CD8-positive, alpha-beta memory T cell (primary cell): ENCODE measurements around the gene NMRK1. TPM values are rescaled to one million over a fixed set of nuclear protein-coding genes. Genes with fewer than 3 reads are reported as not detected.

Experiments
- CTCF ChIA-PET: fragments of 350-600 bp; sonication (Branson Sonifier 250); formaldehyde crosslinking; loops from one replicate; lab custom pipeline; 2021; ENCODE audit warnings: antibody characterized with exemption; lab: Charles Lee
- POLR2A ChIA-PET: fragments of 350-600 bp; sonication (Branson Sonifier 250); formaldehyde crosslinking; loops from one replicate; lab custom pipeline; 2021; ENCODE audit warnings: antibody characterized with exemption; lab: Charles Lee
- DNase-seq, 5 donors: peaks; one replicate each; pipeline versions ENCODE4 v3.0.0 to v3.0.0-alpha.2; 2020 to 2022; ENCODE audit warnings: mixed read lengths in 1 of 5
- H3K27ac ChIP-seq: one replicate; pipeline ENCODE4 v1.7.0; 2013; ENCODE audit warnings: low read depth, mild to moderate bottlenecking, low read length, moderate library complexity
- H3K27me3 ChIP-seq: 2 replicates; pipeline ENCODE4 v1.7.0; 2013; ENCODE audit warnings: low read length, mild to moderate bottlenecking; ENCODE audit not compliant: insufficient read depth, poor library complexity, severe bottlenecking
- H3K36me3 ChIP-seq: 2 replicates; pipeline ENCODE4 v1.7.0; 2013; ENCODE audit warnings: mild to moderate bottlenecking, low read length, moderate library complexity; ENCODE audit not compliant: insufficient read depth
- H3K4me1 ChIP-seq: 2 replicates; pipeline ENCODE4 v1.7.0; 2013; ENCODE audit warnings: mild to moderate bottlenecking, low read length, moderate library complexity; ENCODE audit not compliant: insufficient read depth
- H3K4me3 ChIP-seq: 2 replicates; pipeline ENCODE4 v1.7.0; 2013; ENCODE audit warnings: mild to moderate bottlenecking, low read length
- H3K9me3 ChIP-seq: 2 replicates; pipeline ENCODE4 v1.7.0; 2013; ENCODE audit warnings: mild to moderate bottlenecking, low read length
- H3K27ac Mint-ChIP-seq, 8 donors: one replicate each; pipeline ENCODE4 v1.8.0; 2020 to 2021; ENCODE audit warnings: mixed read lengths in 8 of 8, mild to moderate bottlenecking in 6 of 8, inconsistent platforms in 3 of 8, moderate library complexity in 3 of 8
- H3K27me3 Mint-ChIP-seq, 2 donors: one replicate each; pipeline ENCODE4 v1.8.0; 2020 to 2021; ENCODE audit warnings: mixed read lengths in 2 of 2, mild to moderate bottlenecking in 1 of 2, moderate library complexity in 1 of 2
- H3K36me3 Mint-ChIP-seq, 3 donors: one replicate each; pipeline ENCODE4 v1.8.0; 2020 to 2021; ENCODE audit warnings: mixed read lengths in 3 of 3, inconsistent platforms in 1 of 3, mild to moderate bottlenecking in 1 of 3
- H3K4me1 Mint-ChIP-seq, 3 donors: one replicate each; pipeline ENCODE4 v1.8.0; 2020 to 2021; ENCODE audit warnings: mixed read lengths in 3 of 3, inconsistent platforms in 1 of 3, mild to moderate bottlenecking in 1 of 3
- H3K4me3 Mint-ChIP-seq, 7 donors: one replicate each; pipeline ENCODE4 v1.8.0; 2020 to 2021; ENCODE audit warnings: mixed read lengths in 7 of 7, mild to moderate bottlenecking in 6 of 7, moderate library complexity in 4 of 7, inconsistent platforms in 2 of 7
- H3K9me3 Mint-ChIP-seq, 5 donors: one replicate each; pipeline ENCODE4 v1.8.0; 2020 to 2022; ENCODE audit warnings: mixed read lengths in 5 of 5, mild to moderate bottlenecking in 3 of 5, moderate library complexity in 2 of 5, inconsistent platforms in 1 of 5
- polyA plus RNA-seq: library from polyadenylated mRNA; unstranded; fragments of 300-500 nt; fragmentation: Illumina TruSeq; gene quantifications from one replicate; pipeline ENCODE4 v1.2.3, GENCODE V29; 2021
- total RNA-seq, 2 experiments: library from RNA; stranded (reverse); gene quantifications; one replicate each; pipeline ENCODE4 v1.2.3, GENCODE V29; 2021

NMRK1 gene
- total and polyA plus RNA-seq, 3 experiments from 2014 or later = 14.1 to 48.4 (median 14.6) TPM

DNA sequence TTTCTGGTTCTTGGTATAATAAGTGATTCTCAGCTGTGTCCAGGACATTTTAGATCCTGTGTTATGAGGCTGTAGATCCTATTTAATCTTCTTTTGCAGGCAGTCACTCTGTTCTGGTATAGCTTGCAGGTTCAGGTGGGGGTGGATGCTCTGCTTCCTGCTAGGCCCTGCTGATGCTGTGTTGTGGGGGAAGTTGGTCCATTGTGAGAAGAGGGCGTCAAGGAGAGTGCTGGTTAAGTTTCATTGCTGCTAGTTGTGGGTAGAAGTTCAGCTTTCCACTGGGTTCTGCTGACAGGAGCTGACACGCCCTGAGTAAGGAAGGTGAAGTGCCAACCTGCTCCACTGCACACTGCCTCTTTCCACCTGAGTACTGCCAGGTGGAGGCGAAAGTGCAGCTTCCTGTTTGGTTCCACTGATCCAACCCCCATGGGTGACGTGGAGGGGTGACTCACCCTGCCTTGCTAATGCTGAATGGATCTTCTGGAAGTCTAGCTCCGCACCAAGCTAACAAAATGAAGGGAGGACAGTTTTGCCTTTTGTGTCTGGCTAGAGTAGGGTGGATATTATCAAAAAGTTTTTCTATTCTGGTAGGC, 16.3 kb downstream of the NMRK1 start:
- H3K27me3 ChIP-seq = no peaks in the 10 kb centered on the region
- H3K36me3 Mint-ChIP-seq = peaks cover 9 to 67% (median 22%) of the 10 kb centered on the region in 3 donors
- POLR2A ChIA-PET = interaction anchor here (0.7 kb wide), 1 partner anchor 43 kb away, joined by 4 read pairs; no protein-coding TSS in a partner anchor
- DNase-seq = peak in 4 of 5 donors; percentile 16 to 68 (median 25)
- H3K4me3 Mint-ChIP-seq = no peak overlapping the region
- no peaks in the 10 kb centered on the region for H3K27me3 Mint-ChIP-seq
- H3K36me3 ChIP-seq = peaks cover 8% of the 10 kb centered on the region
- H3K9me3 ChIP-seq = no peaks in the 10 kb centered on the region
- CTCF ChIA-PET = interaction anchor here (1.1 to 1.8 kb wide), 2 partner anchors 43 to 120 kb away, joined by 4 read pairs; partner anchors contain the start of gene CARNMT1
- no peak overlapping the region for H3K4me3 ChIP-seq
- H3K4me1 Mint-ChIP-seq = peaks cover 13 to 15% (median 15%) of the 10 kb centered on the region in 3 donors
- peak overlapping the region in 6 of 8 donors; percentile 15 to 91 (median 52) for H3K27ac Mint-ChIP-seq
- H3K27ac ChIP-seq = no peak overlapping the region
- no peaks in the 10 kb centered on the region for H3K9me3 Mint-ChIP-seq
- H3K4me1 ChIP-seq = peaks cover 7% of the 10 kb centered on the region

DNA sequence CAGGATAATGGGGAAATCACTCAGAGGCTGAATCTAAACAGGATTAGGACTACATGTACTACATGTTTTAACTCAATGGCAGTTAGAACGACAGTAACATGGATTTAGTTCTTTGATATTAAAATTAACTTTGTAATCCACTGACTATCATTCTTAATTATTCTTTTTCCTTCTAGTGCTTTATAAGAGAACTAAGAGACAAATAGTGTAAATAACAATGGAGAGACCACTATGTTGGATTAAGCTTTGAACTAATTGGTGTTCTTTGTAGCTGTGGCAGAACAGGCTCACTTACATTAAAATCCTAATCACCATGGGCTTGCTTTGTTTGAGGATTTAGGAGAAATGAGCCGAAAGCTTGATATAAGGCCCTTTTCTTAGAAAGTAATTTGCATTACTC, 18.8 kb downstream of the NMRK1 start:
- Histone ChIP-seq H3K27ac (no peak overlapping the region), H3K4me1 (peaks cover 7% of the 10 kb centered on the region), H3K4me3 (no peak overlapping the region), H3K36me3 (peaks cover 8% of the 10 kb centered on the region), H3K9me3 (no peaks in the 10 kb centered on the region), H3K27me3 (no peaks in the 10 kb centered on the region)
- Mint-ChIP-seq H3K36me3 (peaks cover 12 to 70% (median 26%) of the 10 kb centered on the region in 3 donors), H3K4me1 (peaks cover 13 to 15% (median 15%) of the 10 kb centered on the region in 3 donors), H3K4me3 (no peak overlapping the region), H3K27ac (no peak overlapping the region), H3K27me3 (no peaks in the 10 kb centered on the region), H3K9me3 (no peaks in the 10 kb centered on the region)
- no peak for DNase-seq
- CTCF ChIA-PET = no interaction called here
- POLR2A ChIA-PET = no interaction called here

DNA sequence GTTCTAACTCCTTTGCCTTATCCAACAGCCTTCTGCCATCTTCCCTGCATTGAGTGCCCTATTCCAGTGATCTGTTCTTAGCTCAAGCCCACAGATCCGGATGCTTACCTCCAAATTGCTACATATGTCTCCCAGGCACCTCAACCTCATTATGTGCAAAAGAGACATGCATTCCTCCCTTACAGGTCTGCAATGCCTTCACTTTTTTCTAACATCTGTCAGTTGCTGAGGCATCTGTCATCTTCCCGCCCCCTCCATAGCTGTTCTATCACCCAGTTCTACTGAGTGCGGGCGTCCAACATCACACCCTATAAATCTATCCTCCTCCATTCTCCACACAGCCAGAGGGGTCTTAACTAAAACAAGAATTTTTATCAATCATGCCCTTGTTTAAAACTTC, 20.1 kb downstream of the NMRK1 start:
- no peak for DNase-seq
- no peak overlapping the region for H3K4me3 ChIP-seq
- H3K36me3 Mint-ChIP-seq = peaks cover 12 to 76% (median 23%) of the 10 kb centered on the region in 3 donors
- no peaks in the 10 kb centered on the region for H3K9me3 Mint-ChIP-seq
- peaks cover 7% of the 10 kb centered on the region for H3K4me1 ChIP-seq
- H3K4me1 Mint-ChIP-seq = peaks cover 12 to 15% (median 14%) of the 10 kb centered on the region in 3 donors
- CTCF ChIA-PET = interaction anchor here (1.4 kb wide), 1 partner anchor 39 kb away, joined by 6 read pairs; the partner anchor contains the start of gene CARNMT1
- H3K27ac ChIP-seq = no peak overlapping the region
- peak overlapping the region in 3 of 8 donors; percentile 1 to 56 (median 20) for H3K27ac Mint-ChIP-seq
- H3K27me3 Mint-ChIP-seq = no peaks in the 10 kb centered on the region
- no peaks in the 10 kb centered on the region for H3K9me3 ChIP-seq
- POLR2A ChIA-PET = no interaction called here
- H3K27me3 ChIP-seq = no peaks in the 10 kb centered on the region
- no peak overlapping the region for H3K4me3 Mint-ChIP-seq
- peaks cover 8% of the 10 kb centered on the region for H3K36me3 ChIP-seq

- no peaks in the 10 kb centered on the region for H3K9me3 ChIP-seq
- no peak overlapping the region for H3K4me3 ChIP-seq
- peaks cover 8% of the 10 kb centered on the region for H3K36me3 ChIP-seq
- no peaks in the 10 kb centered on the region for H3K4me1 ChIP-seq
- no peaks in the 10 kb centered on the region for H3K9me3 Mint-ChIP-seq
- peaks cover 4 to 78% (median 17%) of the 10 kb centered on the region in 3 donors for H3K36me3 Mint-ChIP-seq
- no peak overlapping the region for H3K4me3 Mint-ChIP-seq
- no peaks in the 10 kb centered on the region for H3K27me3 Mint-ChIP-seq
- POLR2A ChIA-PET = no interaction called here
- H3K27ac ChIP-seq = no peak overlapping the region
- DNase-seq = no peak
- no peaks in the 10 kb centered on the region for H3K4me1 Mint-ChIP-seq
- H3K27me3 ChIP-seq = no peaks in the 10 kb centered on the region
- H3K27ac Mint-ChIP-seq = peak overlapping the region in 2 of 8 donors; percentile 36 to 82
- CTCF ChIA-PET = interaction anchor here (1.0 to 1.6 kb wide), 2 partner anchors 113 to 292 kb away, joined by 3 read pairs; partner anchors contain the start of gene C9orf40
Observed at GRCh38 chr9:75065510-75065909, 22.4 kb downstream of the NMRK1 start.

DNA sequence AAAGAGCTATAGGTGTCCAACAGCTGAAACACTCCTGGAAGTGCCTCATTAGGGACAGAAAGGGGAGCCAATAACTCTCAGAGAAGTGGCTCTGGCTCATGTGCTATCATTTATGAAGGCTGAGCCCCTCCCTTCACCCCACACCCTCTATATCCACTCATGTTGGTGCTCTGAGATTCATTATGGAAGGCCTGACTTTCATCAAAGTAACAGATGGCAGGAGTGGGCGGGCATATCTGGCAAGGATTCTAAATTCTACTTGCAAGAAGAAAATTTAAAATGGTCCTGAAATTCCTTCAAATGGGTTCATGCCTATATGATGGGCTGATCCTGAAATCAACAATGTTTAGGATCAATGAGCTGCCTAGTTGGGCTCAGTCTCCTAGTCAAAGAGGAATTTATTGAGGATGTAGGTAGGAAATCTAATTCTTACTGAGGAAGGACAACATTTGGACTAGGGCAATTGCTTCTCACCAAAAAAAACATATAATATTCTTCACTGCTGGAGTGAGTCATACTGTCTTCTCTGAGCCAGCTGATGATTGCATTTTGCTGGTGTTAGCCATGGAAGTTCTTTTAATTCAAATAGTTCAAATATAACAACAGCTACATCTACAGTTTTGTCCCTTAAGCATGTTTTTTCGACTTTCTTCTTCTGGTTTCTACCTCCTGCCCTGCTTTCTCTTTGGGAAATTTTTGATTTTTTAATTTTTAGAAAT, 23.5 kb downstream of the NMRK1 start:
- Mint-ChIP-seq H3K4me1 (no peaks in the 10 kb centered on the region), H3K4me3 (no peak overlapping the region), H3K27me3 (no peaks in the 10 kb centered on the region), H3K27ac (peak overlapping the region in 4 of 8 donors; percentile 17 to 58 (median 38)), H3K9me3 (peaks cover 0 to 1% (median 0%) of the 10 kb centered on the region in 5 donors), H3K36me3 (peaks cover 8 to 82% (median 16%) of the 10 kb centered on the region in 3 donors)
- H3K36me3 ChIP-seq = peaks cover 8% of the 10 kb centered on the region
- ChIA-PET CTCF (interaction anchor here (1.4 to 2.9 kb wide), 3 partner anchors 37 to 112 kb away, joined by 3 to 6 read pairs (median 4); partner anchors contain the start of genes C9orf40 and CARNMT1), POLR2A (no interaction called here)
- no peaks in the 10 kb centered on the region for H3K4me1 ChIP-seq
- DNase-seq = no peak
- H3K27me3 ChIP-seq = no peaks in the 10 kb centered on the region
- no peak overlapping the region for H3K27ac ChIP-seq
- no peak overlapping the region for H3K4me3 ChIP-seq
- H3K9me3 ChIP-seq = no peaks in the 10 kb centered on the region

GRCh38 chr9:75063556-75064305, 24.2 kb downstream of the NMRK1 start:
- H3K9me3 Mint-ChIP-seq = peaks cover 0 to 2% (median 0%) of the 10 kb centered on the region in 5 donors
- H3K27me3 Mint-ChIP-seq = no peaks in the 10 kb centered on the region
- Histone ChIP-seq H3K9me3 (no peaks in the 10 kb centered on the region), H3K27me3 (no peaks in the 10 kb centered on the region), H3K27ac (no peak overlapping the region), H3K4me1 (no peaks in the 10 kb centered on the region), H3K36me3 (peaks cover 8% of the 10 kb centered on the region), H3K4me3 (no peak overlapping the region)
- no peak for DNase-seq
- POLR2A ChIA-PET = no interaction called here
- no peaks in the 10 kb centered on the region for H3K4me1 Mint-ChIP-seq
- no peak overlapping the region for H3K4me3 Mint-ChIP-seq
- peak overlapping the region in 6 of 8 donors; percentile 47 to 95 (median 68) for H3K27ac Mint-ChIP-seq
- CTCF ChIA-PET = interaction anchor here (1.4 to 2.9 kb wide), 2 partner anchors 36 to 39 kb away, joined by 4 to 6 read pairs; partner anchors contain the start of gene CARNMT1
- H3K36me3 Mint-ChIP-seq = peaks cover 10 to 77% (median 16%) of the 10 kb centered on the region in 3 donors

- Mint-ChIP-seq H3K4me1 (no peaks in the 10 kb centered on the region), H3K27me3 (peaks cover 0 to 2% of the 10 kb centered on the region in 2 donors), H3K36me3 (peaks cover 6 to 53% (median 8%) of the 10 kb centered on the region in 3 donors), H3K4me3 (no peak overlapping the region), H3K27ac (peak overlapping the region in 1 of 8 donors; percentile 21), H3K9me3 (peaks cover 0 to 2% (median 0%) of the 10 kb centered on the region in 5 donors)
- Histone ChIP-seq H3K4me3 (no peak overlapping the region), H3K36me3 (no peaks in the 10 kb centered on the region), H3K27me3 (no peaks in the 10 kb centered on the region), H3K9me3 (no peaks in the 10 kb centered on the region), H3K4me1 (no peaks in the 10 kb centered on the region), H3K27ac (no peak overlapping the region)
- no peak for DNase-seq
- CTCF ChIA-PET = no interaction called here
- POLR2A ChIA-PET = no interaction called here
Observed at GRCh38 chr9:75061169-75061568, 26.8 kb downstream of the NMRK1 start.
